ENCODE measurements around the gene PAXX.
"Not testable (repeated sequence)": the region's sequence is repeated elsewhere in the genome, so short reads cannot be mapped to it uniquely, and the experiment has no call there.

The PAXX gene

GRCh38 chr9:137030538-137031527 is 38.6 kb downstream of the PAXX start:
- peak overlapping the region; percentile 10 to 48 for H3K27ac Mint-ChIP-seq
- peak in 1 of 2 donors; percentile 83 for DNase-seq
- no peaks in the 10 kb centered on the region for H3K9me3 Mint-ChIP-seq
- peak overlapping the region; percentile 56 to 61 for H3K4me3 Mint-ChIP-seq
- peak; percentile 10 for ATAC-seq
- no peaks in the 10 kb centered on the region for H3K27me3 Mint-ChIP-seq
- peaks cover 89% of the 10 kb centered on the region for H3K4me1 Mint-ChIP-seq

DNA sequence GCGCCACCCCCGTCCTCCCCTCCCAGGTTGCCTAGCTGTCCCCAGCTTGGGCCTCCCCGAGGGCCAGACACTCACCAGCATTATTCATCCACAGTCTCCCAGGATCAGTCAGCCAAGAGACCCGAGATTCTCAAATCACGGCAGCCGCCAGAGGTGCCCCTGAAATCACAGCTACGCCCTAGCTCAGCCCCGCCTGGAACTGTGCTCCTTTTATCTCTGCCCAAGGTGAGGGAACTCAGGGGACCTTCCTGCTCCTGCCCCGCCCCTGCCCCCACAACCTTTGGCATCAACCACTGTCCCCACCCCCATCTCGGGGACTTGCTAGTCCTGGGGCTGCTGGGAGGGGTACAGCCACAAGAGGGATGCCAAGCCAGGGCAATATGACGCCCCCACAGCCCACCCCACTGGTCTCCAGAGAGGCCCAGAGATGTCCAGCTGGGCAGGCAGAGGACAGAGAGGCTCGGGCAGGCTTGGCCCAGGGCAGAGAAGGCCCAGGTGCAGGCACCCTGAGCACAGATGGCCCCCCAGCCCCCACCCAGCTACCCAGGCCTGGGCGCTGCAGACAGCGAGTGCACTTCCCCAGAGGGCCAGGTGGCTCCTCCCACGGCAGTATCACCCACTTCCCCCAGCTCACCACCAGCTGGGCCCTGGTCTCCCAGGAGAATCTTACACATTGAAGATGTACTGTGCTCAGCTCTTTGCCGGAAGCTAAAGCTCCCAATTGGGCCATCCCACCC is 39.9 kb downstream of the PAXX start, which contains the start of gene FUT7:
TSS of gene FUT7 (minus strand) at position 185 of the 737 bp plus-strand sequence. CDS start at position 88, 97 bp downstream.
- H3K4me3 Mint-ChIP-seq, result peak within 1 kb of the TSS; percentile 61 to 75
- no peaks in the 10 kb centered on the region for H3K9me3 Mint-ChIP-seq
- H3K27me3 Mint-ChIP-seq, result no peaks in the 10 kb centered on the region
- H3K4me1 Mint-ChIP-seq, result peaks cover 78% of the 10 kb centered on the region
- DNase-seq (peak in 1 of 2 donors; percentile 66), ATAC-seq (peak; percentile 1)
- peak within 1 kb of the TSS in 1 of 2 donors; percentile 76 for H3K27ac Mint-ChIP-seq

DNA sequence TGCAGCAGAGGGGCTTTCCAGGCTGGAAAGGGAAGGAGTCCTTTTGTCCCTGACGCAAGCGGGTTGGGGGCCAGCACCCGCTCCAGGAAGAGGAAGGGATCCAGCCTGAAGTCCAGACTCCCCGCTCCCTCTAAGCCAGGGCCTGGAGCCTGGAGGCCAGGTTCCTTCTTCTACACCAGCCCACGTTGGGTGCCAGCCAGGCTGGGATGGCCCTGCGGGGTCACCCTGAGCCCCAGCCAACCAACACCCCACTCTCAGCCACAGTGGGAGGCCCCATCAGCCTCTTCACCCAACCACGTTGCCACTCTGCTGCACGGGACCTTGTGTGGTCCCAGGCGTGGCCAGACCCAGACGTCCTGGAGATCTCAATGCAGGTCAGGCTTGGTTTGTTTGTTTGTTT is 40.6 kb downstream of the PAXX start:
- no peak for ATAC-seq
- H3K9me3 Mint-ChIP-seq, result no peaks in the 10 kb centered on the region

GRCh38 chr9:137033481-137033880 is 41.3 kb downstream of the PAXX start:
- H3K27ac Mint-ChIP-seq, H3K27me3 Mint-ChIP-seq, DNase-seq, H3K9me3 Mint-ChIP-seq, ATAC-seq: not testable (repeated sequence)
- Mint-ChIP-seq H3K4me3 (peak overlapping the region in 1 of 2 donors; percentile 32), H3K4me1 (peaks cover 72% of the 10 kb centered on the region)

More for the DNA sequence above, 40.6 kb downstream of the PAXX start:
- H3K27me3 Mint-ChIP-seq, result no peaks in the 10 kb centered on the region
- peaks cover 73% of the 10 kb centered on the region for H3K4me1 Mint-ChIP-seq
- no peak for DNase-seq
- no peak overlapping the region for H3K27ac Mint-ChIP-seq
- no peak overlapping the region for H3K4me3 Mint-ChIP-seq

DNA sequence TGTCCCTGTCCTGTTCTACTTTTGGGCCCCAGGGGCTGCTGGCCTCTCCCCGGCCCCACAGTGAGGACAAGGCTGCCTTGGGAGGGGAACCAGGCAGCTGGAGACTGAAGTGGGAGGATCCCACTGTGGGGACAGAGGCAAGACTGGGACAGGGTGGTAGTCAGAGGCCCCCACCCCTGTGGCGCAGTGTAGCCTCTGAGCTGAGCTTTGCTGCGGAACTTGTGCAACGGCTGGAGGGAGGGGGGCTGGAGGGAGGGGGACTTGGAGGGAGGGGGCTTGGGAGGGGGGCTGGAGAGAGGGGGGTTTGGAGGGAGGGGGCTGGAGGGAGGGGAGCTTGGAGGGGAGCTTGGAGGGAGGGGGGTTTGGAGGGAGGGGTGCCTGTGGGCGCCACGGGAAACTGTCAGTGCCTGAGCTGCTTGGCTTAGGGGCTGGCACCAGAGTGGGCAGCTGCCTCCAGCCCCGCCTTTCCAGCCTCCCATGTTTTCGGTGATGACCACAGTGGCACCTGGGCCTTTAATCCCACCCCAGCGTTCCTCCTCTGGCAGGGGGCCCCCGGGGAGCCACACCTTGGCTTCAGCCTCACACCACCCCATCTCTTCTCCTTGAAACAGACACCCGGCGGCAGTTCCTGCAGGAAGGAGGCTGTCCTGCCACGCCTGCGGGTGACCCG is 42.0 kb downstream of the PAXX start:
- no peaks in the 10 kb centered on the region for H3K27me3 Mint-ChIP-seq
- H3K4me1 Mint-ChIP-seq, result peaks cover 65% of the 10 kb centered on the region
- no peaks in the 10 kb centered on the region for H3K9me3 Mint-ChIP-seq
- ATAC-seq (peak; percentile 0), DNase-seq (no peak)
- H3K27ac Mint-ChIP-seq, result peak overlapping the region in 1 of 2 donors; percentile 85
- H3K4me3 Mint-ChIP-seq, result peak overlapping the region; percentile 76 to 83

DNA sequence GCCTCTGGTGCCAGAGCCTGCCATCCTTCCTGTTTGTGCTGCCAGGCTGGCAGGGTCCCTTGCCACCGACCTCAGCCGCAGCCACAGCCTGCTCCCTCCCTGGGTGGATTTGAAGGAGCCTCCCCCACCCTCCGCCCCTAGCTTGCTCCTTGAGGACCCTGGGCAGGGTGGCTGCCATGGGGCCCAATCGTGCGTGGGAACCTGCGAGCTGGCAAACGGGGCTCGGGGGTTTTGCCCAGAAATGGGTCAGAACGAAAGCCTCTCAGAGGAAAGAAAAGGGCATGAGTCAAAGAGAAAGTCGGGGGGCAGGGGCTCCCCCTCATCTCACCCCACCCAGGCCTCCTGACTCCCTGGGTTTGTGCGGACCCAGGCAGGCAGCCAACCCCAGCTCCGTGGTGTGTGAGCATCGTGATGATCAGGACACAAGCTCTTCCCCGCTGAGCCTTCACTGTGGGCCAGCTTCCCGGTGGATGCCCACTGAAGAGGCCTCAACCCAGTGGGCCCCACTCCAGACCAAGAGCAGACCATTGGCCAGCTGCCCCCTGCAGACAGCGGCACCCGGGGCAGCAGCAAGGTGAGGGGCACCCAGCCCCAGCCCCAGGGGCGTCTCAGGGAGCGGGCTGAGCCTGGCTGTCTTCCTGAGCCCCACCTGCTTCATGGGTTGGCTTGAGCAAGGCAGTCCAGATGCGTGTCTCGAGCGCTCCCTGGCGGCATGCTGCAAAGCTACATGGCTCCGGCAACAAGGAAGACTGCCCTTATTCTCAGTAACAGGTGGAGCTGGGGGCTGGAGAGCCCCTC is 42.7 kb downstream of the PAXX start:
- H3K4me3 Mint-ChIP-seq, result peak overlapping the region; percentile 76 to 83
- ATAC-seq, result peak; percentile 86
- peak overlapping the region; percentile 84 to 85 for H3K27ac Mint-ChIP-seq
- H3K4me1 Mint-ChIP-seq, result peaks cover 58% of the 10 kb centered on the region
- H3K27me3 Mint-ChIP-seq, result no peaks in the 10 kb centered on the region
- DNase-seq, result peak; percentile 90 to 93
- no peaks in the 10 kb centered on the region for H3K9me3 Mint-ChIP-seq

- DNase-seq (no peak), ATAC-seq (no peak)
- no peaks in the 10 kb centered on the region for H3K27me3 Mint-ChIP-seq
- H3K27ac Mint-ChIP-seq, result peak overlapping the region in 1 of 2 donors; percentile 78
- peak overlapping the region; percentile 76 to 83 for H3K4me3 Mint-ChIP-seq
- no peaks in the 10 kb centered on the region for H3K9me3 Mint-ChIP-seq
- H3K4me1 Mint-ChIP-seq, result peaks cover 52% of the 10 kb centered on the region
These were observed 43.2 kb downstream of the PAXX start for GRCh38 chr9:137035507-137035834.

DNA sequence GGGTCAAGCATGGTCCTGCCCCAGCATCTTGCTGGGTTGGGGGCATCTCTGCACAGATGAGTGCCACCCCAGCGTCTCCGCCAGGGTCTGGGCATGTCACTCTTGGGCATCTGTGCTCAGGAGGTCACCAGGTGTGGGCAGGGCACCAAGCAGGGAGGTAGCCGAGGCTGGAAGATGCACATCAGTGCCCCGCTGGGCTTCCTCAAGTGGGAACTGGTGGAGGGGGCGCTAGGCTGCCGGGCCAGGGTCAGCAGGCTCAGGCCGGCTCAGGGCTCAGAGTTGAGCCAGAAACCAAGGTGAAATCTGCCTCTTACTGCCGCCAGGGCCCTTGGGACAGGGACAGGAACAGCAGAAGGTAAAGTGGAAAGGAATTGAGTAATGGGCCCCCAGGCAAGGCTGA is 43.7 kb downstream of the PAXX start:
- DNase-seq (no peak), ATAC-seq (no peak)
- Mint-ChIP-seq H3K27me3 (no peaks in the 10 kb centered on the region), H3K9me3 (no peaks in the 10 kb centered on the region), H3K4me1 (peaks cover 48% of the 10 kb centered on the region), H3K27ac (no peak overlapping the region), H3K4me3 (no peak overlapping the region)

- no peak for ATAC-seq
- Mint-ChIP-seq H3K27me3 (no peaks in the 10 kb centered on the region), H3K4me1 (peaks cover 39% of the 10 kb centered on the region), H3K27ac (no peak overlapping the region), H3K4me3 (no peak overlapping the region), H3K9me3 (no peaks in the 10 kb centered on the region)
- DNase-seq, result no peak
These were observed 44.8 kb downstream of the PAXX start for GRCh38 chr9:137037035-137037434.

- ATAC-seq, result no peak
- no peak for DNase-seq
- H3K4me1 Mint-ChIP-seq, result peaks cover 34% of the 10 kb centered on the region
- H3K27me3 Mint-ChIP-seq, result no peaks in the 10 kb centered on the region
- no peaks in the 10 kb centered on the region for H3K9me3 Mint-ChIP-seq
- H3K4me3 Mint-ChIP-seq, result no peak overlapping the region
- H3K27ac Mint-ChIP-seq, result no peak overlapping the region
These were observed 45.3 kb downstream of the PAXX start for GRCh38 chr9:137037483-137037882.

DNA sequence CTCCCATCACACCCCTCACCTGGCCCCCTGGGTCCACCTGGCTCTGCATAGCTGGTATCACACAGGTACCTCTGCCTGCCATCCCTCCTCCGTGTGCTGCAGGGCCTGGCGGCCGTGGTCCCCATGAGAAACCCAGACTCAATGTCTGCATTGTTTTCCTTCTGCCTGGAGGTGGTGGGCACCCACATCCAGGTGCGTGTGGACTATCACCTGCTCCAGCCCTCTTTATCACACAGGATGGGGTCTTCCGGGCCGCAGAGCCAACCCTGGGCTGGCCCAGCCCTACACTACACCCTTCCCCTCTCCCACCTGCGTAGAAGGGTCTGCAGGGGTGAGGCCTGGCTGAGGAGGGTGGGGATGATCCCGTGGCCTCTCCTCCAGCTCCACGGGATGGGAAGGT is 46.7 kb downstream of the PAXX start:
- no peak overlapping the region for H3K4me3 Mint-ChIP-seq
- ATAC-seq (no peak), DNase-seq (no peak)
- peaks cover 28% of the 10 kb centered on the region for H3K4me1 Mint-ChIP-seq
- no peak overlapping the region for H3K27ac Mint-ChIP-seq
- H3K9me3 Mint-ChIP-seq, result no peaks in the 10 kb centered on the region
- H3K27me3 Mint-ChIP-seq, result peaks cover 9% of the 10 kb centered on the region

DNA sequence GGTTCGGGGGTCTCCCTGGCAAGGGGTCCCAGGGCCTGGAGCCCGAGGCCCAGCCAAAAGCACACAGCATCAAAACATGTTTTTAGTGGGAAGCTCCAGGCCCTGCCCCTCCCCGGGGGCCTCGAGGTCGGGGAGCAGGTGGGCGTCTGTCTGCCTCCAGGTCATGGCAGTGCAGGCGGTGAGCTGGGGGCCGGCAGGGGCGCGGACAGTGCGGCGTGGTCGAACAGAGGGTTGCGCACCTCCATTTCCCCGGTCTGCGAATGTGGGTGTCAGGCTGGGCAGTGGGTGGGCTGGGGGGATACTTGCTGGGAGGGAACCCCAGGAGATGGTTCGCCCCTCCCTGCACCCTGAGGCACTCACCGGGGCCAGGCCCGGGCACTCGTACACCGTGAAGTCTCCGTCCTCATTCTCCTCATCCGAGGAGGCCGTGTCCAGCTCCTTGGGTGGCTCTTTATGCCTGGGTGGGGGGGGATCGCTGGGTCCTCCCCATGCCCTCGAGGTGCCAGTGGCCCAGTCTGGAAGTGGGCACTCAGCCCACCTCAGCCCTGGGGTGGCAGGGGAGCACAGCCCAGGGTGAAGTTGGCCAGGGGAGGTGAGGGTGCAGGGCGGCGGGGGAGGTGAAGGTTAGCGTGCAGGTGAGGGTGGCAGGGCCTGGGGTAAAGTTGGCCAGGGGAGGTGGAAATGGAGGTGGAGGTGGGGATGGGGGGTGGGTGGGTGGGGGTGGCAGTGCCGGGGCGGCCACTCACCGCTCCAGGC is 47.6 kb downstream of the PAXX start:
- Mint-ChIP-seq H3K27ac (no peak overlapping the region), H3K9me3 (no peaks in the 10 kb centered on the region), H3K4me1 (peaks cover 28% of the 10 kb centered on the region), H3K27me3 (peaks cover 18% of the 10 kb centered on the region), H3K4me3 (no peak overlapping the region)
- ATAC-seq, result no peak
- DNase-seq, result no peak

GRCh38 chr9:137040568-137040967 is 48.3 kb downstream of the PAXX start:
- Mint-ChIP-seq H3K4me3 (no peak overlapping the region), H3K27me3 (peaks cover 26% of the 10 kb centered on the region), H3K27ac (no peak overlapping the region), H3K4me1 (peaks cover 27% of the 10 kb centered on the region), H3K9me3 (no peaks in the 10 kb centered on the region)
- DNase-seq (no peak), ATAC-seq (peak; percentile 26)

DNA sequence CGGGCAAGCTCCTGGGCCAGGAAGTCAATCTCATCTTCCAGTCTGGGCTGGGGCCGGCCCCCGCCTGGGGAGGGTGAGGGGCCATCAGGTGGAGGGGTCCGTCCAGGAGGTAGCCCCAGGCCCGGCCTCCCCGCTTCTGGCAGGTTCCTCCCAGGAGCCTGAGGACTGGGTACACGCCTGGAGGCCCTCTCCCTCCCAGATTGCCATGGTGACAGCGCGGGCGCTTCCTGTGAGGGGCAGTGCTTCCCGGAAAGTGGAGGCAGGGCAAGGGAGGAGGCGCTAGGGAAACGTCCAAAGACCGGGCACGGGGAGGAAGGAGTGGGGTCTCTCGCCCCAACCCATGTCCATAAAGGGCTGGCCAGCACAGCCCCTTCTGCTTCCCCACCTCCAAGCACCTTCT is 48.9 kb downstream of the PAXX start:
- H3K27ac Mint-ChIP-seq, result no peak overlapping the region
- DNase-seq, result no peak
- H3K27me3 Mint-ChIP-seq, result peaks cover 27% of the 10 kb centered on the region

More for the DNA sequence above, 48.9 kb downstream of the PAXX start:
- ATAC-seq, result no peak
- Mint-ChIP-seq H3K9me3 (no peaks in the 10 kb centered on the region), H3K4me3 (no peak overlapping the region), H3K4me1 (peaks cover 24% of the 10 kb centered on the region)

All from stimulated activated naive CD8-positive, alpha-beta T cell treated with anti-CD3 and anti-CD28 coated beads, Interleukin-15, amount 100 ng/mL, for 72 hours (primary cell).